ENCODE measurements around the gene ADGRE2. TPM values are rescaled to one million over a fixed set of nuclear protein-coding genes. Genes with fewer than 3 reads are reported as not detected.
"Not testable (repeated sequence)": the region's sequence is repeated elsewhere in the genome, so short reads cannot be mapped to it uniquely, and the experiment has no call there.

Gene ADGRE2
- polyA plus RNA-seq, 1 donor (not counting 4 experiments of a cell fraction or from before 2014, with no cell fraction given), result 4.2 TPM

DNA sequence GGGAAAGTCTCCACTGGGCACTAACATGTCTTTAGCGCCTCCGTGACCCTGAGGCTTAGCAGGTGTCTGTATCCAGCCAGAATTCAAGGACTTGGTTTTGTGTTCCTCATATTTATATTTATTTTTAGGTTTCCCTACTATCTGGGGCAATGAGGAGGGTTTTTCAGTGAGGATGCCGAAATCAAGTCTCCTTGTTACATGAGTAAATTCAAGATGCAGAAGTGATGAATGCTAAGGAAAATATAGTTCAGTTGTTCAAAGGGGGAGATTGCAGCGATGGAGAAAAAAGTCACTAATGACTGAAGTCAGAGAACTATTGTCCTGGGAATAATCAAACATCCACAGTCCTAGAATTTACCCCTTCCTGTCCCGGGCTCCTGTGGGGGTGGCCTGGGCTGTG lies 791 bp upstream of the ADGRE2 start:
- H3K4me1 ChIP-seq (ENCODE audit: control insufficient read depth, extremely low read depth, insufficient read depth, low read length), result peaks cover 5% of the 10 kb centered on the region
- no peak overlapping the region for H3K27ac ChIP-seq (ENCODE audit: control insufficient read depth, insufficient read depth, low read length)
- H3K4me2 ChIP-seq (ENCODE audit: control insufficient read depth, extremely low read depth, insufficient read depth, low read depth, low read length), result no peak overlapping the region
- dilution Hi-C loops (cut with MboI; ENCODE audit: extremely low pct_ligation_motif_present, low sequenced_read_pairs), result no loop called here
- DNase-seq (ENCODE audit: low read depth, low spot score) (no peak), FAIRE-seq (no peak)
- H3K4me3 ChIP-seq (ENCODE audit: control insufficient read depth in 2 of 3, extremely low read depth in 1 of 3, insufficient read depth in 2 of 3, low read depth in 1 of 3, low read length in 3 of 3), result no peak overlapping the region
- H4K20me1 ChIP-seq (ENCODE audit: control insufficient read depth, extremely low read depth, insufficient read depth, low read length), result no peaks in the 10 kb centered on the region
- no peaks in the 10 kb centered on the region for H3K9me1 ChIP-seq (ENCODE audit: control insufficient read depth, extremely low read depth, insufficient read depth, low read length)
- no peaks in the 10 kb centered on the region for H3K27me3 ChIP-seq (ENCODE audit: control insufficient read depth, extremely low read depth, insufficient read depth, low read length)
- TF ChIP-seq, protein P1, sequence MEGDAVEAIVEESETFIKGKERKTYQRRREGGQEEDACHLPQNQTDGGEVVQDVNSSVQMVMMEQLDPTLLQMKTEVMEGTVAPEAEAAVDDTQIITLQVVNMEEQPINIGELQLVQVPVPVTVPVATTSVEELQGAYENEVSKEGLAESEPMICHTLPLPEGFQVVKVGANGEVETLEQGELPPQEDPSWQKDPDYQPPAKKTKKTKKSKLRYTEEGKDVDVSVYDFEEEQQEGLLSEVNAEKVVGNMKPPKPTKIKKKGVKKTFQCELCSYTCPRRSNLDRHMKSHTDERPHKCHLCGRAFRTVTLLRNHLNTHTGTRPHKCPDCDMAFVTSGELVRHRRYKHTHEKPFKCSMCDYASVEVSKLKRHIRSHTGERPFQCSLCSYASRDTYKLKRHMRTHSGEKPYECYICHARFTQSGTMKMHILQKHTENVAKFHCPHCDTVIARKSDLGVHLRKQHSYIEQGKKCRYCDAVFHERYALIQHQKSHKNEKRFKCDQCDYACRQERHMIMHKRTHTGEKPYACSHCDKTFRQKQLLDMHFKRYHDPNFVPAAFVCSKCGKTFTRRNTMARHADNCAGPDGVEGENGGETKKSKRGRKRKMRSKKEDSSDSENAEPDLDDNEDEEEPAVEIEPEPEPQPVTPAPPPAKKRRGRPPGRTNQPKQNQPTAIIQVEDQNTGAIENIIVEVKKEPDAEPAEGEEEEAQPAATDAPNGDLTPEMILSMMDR (optimal IDR thresholded peaks at IDR 0.05 in 1 of 3, IDR thresholded peaks at IDR 0.05 in 1 of 3, conservative IDR thresholded peaks at IDR 0.05 in 1 of 3; ENCODE audit: extremely low read depth in 1 of 3, insufficient read depth in 2 of 3, low read length in 3 of 3), result no peak
- TF ChIP-seq EZH2 (IDR thresholded peaks at IDR 0.05; ENCODE audit: low read length), result no peak
- no peak overlapping the region for H3K9ac ChIP-seq (ENCODE audit: control insufficient read depth, extremely low read depth, insufficient read depth, low read length)
- no peaks in the 10 kb centered on the region for H3K79me2 ChIP-seq (ENCODE audit: control insufficient read depth, insufficient read depth, low read length)
- no peaks in the 10 kb centered on the region for H3K36me3 ChIP-seq (ENCODE audit: control insufficient read depth in 2 of 2, extremely low read depth in 1 of 2, insufficient read depth in 2 of 2, low read length in 2 of 2)
- H2AFZ ChIP-seq (ENCODE audit: control insufficient read depth, low read length), result no peak overlapping the region
- no peaks in the 10 kb centered on the region for H3K9me3 ChIP-seq (ENCODE audit: control insufficient read depth, low read depth, low read length)

DNA sequence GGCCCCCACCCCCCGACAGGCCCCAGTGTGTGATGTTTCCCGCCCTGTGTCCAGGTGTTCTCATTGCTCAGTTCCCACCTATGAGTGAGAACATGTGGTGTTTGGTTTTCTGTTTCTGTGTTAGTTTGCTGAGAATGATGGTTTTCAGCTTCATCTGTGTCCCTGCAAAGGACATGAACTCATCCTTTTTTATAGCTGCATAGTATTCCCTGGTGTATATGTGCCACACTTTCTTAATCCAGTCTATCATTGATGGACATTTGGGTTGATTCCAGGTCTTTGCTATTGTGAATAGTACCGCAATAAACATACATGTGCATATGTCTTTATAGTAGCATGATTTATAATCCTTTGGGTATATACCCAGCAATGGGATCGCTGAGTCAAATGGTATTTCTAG lies 715 bp downstream of the ADGRE2 start:
- H2AFZ ChIP-seq (ENCODE audit: control insufficient read depth, low read length); H4K20me1 ChIP-seq (ENCODE audit: control insufficient read depth, extremely low read depth, insufficient read depth, low read length); DNase-seq (ENCODE audit: low read depth, low spot score); H3K27me3 ChIP-seq (ENCODE audit: control insufficient read depth, extremely low read depth, insufficient read depth, low read length); H3K4me1 ChIP-seq (ENCODE audit: control insufficient read depth, extremely low read depth, insufficient read depth, low read length); dilution Hi-C loops (cut with MboI; ENCODE audit: extremely low pct_ligation_motif_present, low sequenced_read_pairs); H3K4me3 ChIP-seq (ENCODE audit: control insufficient read depth in 2 of 3, extremely low read depth in 1 of 3, insufficient read depth in 2 of 3, low read depth in 1 of 3, low read length in 3 of 3); H3K27ac ChIP-seq (ENCODE audit: control insufficient read depth, insufficient read depth, low read length); H3K4me2 ChIP-seq (ENCODE audit: control insufficient read depth, extremely low read depth, insufficient read depth, low read depth, low read length); H3K36me3 ChIP-seq (ENCODE audit: control insufficient read depth in 2 of 2, extremely low read depth in 1 of 2, insufficient read depth in 2 of 2, low read length in 2 of 2); H3K9ac ChIP-seq (ENCODE audit: control insufficient read depth, extremely low read depth, insufficient read depth, low read length); H3K9me1 ChIP-seq (ENCODE audit: control insufficient read depth, extremely low read depth, insufficient read depth, low read length); FAIRE-seq; H3K9me3 ChIP-seq (ENCODE audit: control insufficient read depth, low read depth, low read length); H3K79me2 ChIP-seq (ENCODE audit: control insufficient read depth, insufficient read depth, low read length): not testable (repeated sequence)

DNA sequence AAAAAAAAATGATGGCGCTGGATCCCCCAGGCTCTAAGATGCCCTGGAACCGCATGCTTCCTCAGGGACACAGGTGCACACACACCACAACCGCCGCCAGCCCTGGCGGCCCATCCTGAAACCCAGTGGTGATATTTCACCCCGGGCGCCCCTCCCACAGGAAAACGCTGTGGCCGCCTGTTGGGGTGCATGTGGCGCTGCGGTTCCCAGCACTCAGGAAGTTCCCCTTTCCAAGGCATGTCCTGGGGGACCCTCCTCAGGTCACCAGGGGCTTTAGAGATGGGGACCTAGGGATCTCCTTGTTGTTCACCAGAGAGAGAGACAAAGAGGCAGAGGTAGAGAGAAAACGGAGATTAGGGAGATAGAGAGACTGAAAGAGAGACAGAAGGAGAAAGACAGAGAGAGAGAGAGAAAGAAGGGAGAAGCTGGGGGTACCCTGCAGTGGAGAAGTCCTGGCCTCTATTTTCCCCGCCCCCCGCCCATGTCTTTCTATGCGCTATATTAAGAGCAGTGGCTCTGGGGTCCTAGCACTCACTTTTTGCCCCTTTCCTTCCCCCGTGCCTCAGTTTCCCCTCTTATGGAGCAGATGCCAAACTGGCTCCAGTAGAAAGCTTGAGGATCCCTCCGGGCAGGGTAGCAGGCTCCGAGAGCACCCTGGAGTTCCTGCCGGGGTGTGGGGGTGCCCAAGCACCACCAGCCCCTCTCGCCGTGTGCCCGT lies 2.3 kb downstream of the ADGRE2 start:
- peak overlapping the region; percentile 65 for H3K4me2 ChIP-seq (ENCODE audit: control insufficient read depth, extremely low read depth, insufficient read depth, low read depth, low read length)
- H3K79me2 ChIP-seq (ENCODE audit: control insufficient read depth, insufficient read depth, low read length), result no peaks in the 10 kb centered on the region
- no peaks in the 10 kb centered on the region for H3K9me3 ChIP-seq (ENCODE audit: control insufficient read depth, low read depth, low read length)
- peaks cover 0 to 10% of the 10 kb centered on the region in 2 experiments for H3K36me3 ChIP-seq (ENCODE audit: control insufficient read depth in 2 of 2, extremely low read depth in 1 of 2, insufficient read depth in 2 of 2, low read length in 2 of 2)
- H3K9me1 ChIP-seq (ENCODE audit: control insufficient read depth, extremely low read depth, insufficient read depth, low read length), result no peaks in the 10 kb centered on the region
- H3K9ac ChIP-seq (ENCODE audit: control insufficient read depth, extremely low read depth, insufficient read depth, low read length), result peak overlapping the region; percentile 60
- no peak for DNase-seq (ENCODE audit: low read depth, low spot score)
- no peak overlapping the region for H3K27ac ChIP-seq (ENCODE audit: control insufficient read depth, insufficient read depth, low read length)
- no peaks in the 10 kb centered on the region for H3K27me3 ChIP-seq (ENCODE audit: control insufficient read depth, extremely low read depth, insufficient read depth, low read length)
- dilution Hi-C loops (cut with MboI; ENCODE audit: extremely low pct_ligation_motif_present, low sequenced_read_pairs), result no loop called here
- peak overlapping the region; percentile 58 to 67 (median 61) for H3K4me3 ChIP-seq (ENCODE audit: control insufficient read depth in 2 of 3, extremely low read depth in 1 of 3, insufficient read depth in 2 of 3, low read depth in 1 of 3, low read length in 3 of 3)
- H2AFZ ChIP-seq (ENCODE audit: control insufficient read depth, low read length), result peak overlapping the region; percentile 69
- FAIRE-seq, result no peak
- TF ChIP-seq, protein P1 (optimal IDR thresholded peaks at IDR 0.05 in 1 of 3, IDR thresholded peaks at IDR 0.05 in 1 of 3, conservative IDR thresholded peaks at IDR 0.05 in 1 of 3; ENCODE audit: extremely low read depth in 1 of 3, insufficient read depth in 2 of 3, low read length in 3 of 3), result peak in 1 of 3 experiments; percentile 23
- TF ChIP-seq EZH2 (IDR thresholded peaks at IDR 0.05; ENCODE audit: low read length), result no peak
- no peaks in the 10 kb centered on the region for H4K20me1 ChIP-seq (ENCODE audit: control insufficient read depth, extremely low read depth, insufficient read depth, low read length)
- H3K4me1 ChIP-seq (ENCODE audit: control insufficient read depth, extremely low read depth, insufficient read depth, low read length), result peaks cover 5% of the 10 kb centered on the region

- H3K9me3 ChIP-seq (ENCODE audit: control insufficient read depth, low read depth, low read length); FAIRE-seq; H2AFZ ChIP-seq (ENCODE audit: control insufficient read depth, low read length); H3K4me1 ChIP-seq (ENCODE audit: control insufficient read depth, extremely low read depth, insufficient read depth, low read length); H4K20me1 ChIP-seq (ENCODE audit: control insufficient read depth, extremely low read depth, insufficient read depth, low read length); H3K9me1 ChIP-seq (ENCODE audit: control insufficient read depth, extremely low read depth, insufficient read depth, low read length); H3K27ac ChIP-seq (ENCODE audit: control insufficient read depth, insufficient read depth, low read length); H3K27me3 ChIP-seq (ENCODE audit: control insufficient read depth, extremely low read depth, insufficient read depth, low read length); H3K9ac ChIP-seq (ENCODE audit: control insufficient read depth, extremely low read depth, insufficient read depth, low read length); H3K4me2 ChIP-seq (ENCODE audit: control insufficient read depth, extremely low read depth, insufficient read depth, low read depth, low read length); DNase-seq (ENCODE audit: low read depth, low spot score); H3K79me2 ChIP-seq (ENCODE audit: control insufficient read depth, insufficient read depth, low read length); dilution Hi-C loops (cut with MboI; ENCODE audit: extremely low pct_ligation_motif_present, low sequenced_read_pairs): not testable (repeated sequence)
- Histone ChIP-seq H3K4me3 (ENCODE audit: control insufficient read depth in 2 of 3, extremely low read depth in 1 of 3, insufficient read depth in 2 of 3, low read depth in 1 of 3, low read length in 3 of 3) (peak overlapping the region in 1 of 3 experiments; percentile 58), H3K36me3 (ENCODE audit: control insufficient read depth in 2 of 2, extremely low read depth in 1 of 2, insufficient read depth in 2 of 2, low read length in 2 of 2) (peaks cover 0 to 13% of the 10 kb centered on the region in 2 experiments)
Measured at GRCh38 chr19:14775326-14775725, 3.0 kb downstream of the ADGRE2 start.
